Central memory CD4-positive, alpha-beta T cell (primary cell): ENCODE measurements around the gene EIF2B2.

Experiments used
- DNase-seq: peaks from one replicate; pipeline ENCODE4 v3.0.0; 2022

The EIF2B2 gene

GRCh38 chr14:75046275-75046674 is 43.6 kb downstream of the EIF2B2 start:
- DNase-seq, result no peak

GRCh38 chr14:75046899-75047298 is 44.2 kb downstream of the EIF2B2 start:
- no peak for DNase-seq

- DNase-seq, result no peak
Measured at GRCh38 chr14:75047506-75047905, 44.8 kb downstream of the EIF2B2 start.

- DNase-seq, result no peak
Measured at GRCh38 chr14:75048101-75048500, 45.4 kb downstream of the EIF2B2 start.

- DNase-seq, result no peak
Measured at GRCh38 chr14:75049136-75049535, 46.4 kb downstream of the EIF2B2 start.

- no peak for DNase-seq
Measured at GRCh38 chr14:75049731-75050201, 47.0 kb downstream of the EIF2B2 start.

DNA sequence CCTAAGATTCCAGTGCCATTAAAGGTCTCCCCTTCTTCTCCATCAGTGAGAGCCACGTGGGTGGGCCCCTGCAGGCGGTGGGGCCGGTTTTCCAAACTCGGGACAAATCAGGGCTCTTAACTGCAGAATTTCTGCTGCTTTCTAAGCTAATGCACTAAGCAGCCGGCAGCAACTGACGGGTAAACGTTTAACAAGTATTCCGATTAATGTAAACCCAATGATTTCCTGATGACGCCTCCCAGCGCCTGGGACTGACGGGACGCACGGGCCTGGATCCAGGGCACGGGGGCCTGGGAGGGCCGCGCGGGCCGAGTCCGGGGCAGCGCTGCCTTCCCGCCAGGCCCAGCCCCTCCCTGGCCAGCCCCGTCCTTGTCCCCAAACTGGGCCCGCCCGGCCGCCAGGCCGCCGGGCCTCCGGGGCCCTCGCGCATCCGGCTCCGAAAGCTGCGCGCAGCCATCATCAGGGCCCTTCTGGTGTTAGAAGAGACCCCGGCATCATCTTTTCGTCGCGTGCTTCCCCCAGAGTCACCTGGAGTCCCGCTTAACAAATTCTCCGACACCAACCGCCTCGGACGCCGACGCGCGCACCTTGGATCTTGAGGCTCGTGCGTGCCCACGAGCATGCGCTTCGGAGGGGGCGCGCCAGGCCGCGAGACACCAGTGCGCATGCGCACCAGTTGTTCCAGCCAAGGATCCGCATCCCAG is 48.3 kb downstream of the EIF2B2 start, which contains the start of gene MLH3:
Gene MLH3, minus strand, starts transcription at position 616 of the 704 bp plus-strand sequence. CDS start 1,812 bp downstream, outside the sequence.
- peak; percentile 78 for DNase-seq

- DNase-seq, result no peak
Measured at GRCh38 chr14:75051556-75051899, 48.8 kb downstream of the EIF2B2 start.

DNA sequence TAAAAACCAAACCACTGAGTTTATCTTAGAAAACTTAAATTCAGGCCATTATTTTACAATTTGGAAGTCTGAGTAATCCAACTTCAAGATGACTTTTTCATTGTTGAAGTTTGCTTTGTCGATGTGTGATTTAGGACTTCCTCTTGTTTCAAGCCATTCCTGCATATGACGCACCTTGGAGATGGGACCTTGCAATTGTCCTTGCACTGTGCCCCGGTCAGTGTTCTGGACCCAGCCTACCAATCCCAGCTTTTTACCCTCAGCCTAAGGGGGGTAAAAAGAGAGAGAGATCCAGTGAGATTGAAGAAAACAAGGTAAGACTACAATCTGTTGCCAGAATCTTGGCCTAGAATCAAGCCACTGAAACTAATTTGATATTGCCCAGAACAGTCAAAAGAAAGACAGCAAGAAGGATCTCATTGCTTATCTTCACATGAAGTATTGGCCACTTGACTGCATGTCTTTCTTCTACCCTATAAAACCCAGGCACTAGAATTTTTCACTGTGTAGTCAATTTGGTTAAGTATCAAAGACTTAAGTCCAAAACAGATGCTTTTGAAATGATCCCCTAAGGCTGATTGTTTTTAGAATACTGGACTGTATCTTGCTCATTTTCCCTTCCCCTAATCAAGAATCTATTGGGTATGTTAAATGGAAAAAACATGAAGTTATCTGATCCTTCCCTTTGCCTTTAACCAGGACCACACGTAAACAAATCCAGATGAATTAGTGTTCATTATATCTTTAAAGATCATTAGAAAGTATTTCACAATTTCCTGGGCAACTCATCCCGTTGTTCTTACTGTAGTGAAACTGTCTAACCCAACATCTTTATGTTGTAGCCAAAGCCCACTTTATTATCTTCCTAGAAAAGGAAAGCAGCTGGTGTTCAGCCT is 50.9 kb downstream of the EIF2B2 start:
- DNase-seq, result no peak

- no peak for DNase-seq
Measured at GRCh38 chr14:75054421-75054820, 51.7 kb downstream of the EIF2B2 start.

DNA sequence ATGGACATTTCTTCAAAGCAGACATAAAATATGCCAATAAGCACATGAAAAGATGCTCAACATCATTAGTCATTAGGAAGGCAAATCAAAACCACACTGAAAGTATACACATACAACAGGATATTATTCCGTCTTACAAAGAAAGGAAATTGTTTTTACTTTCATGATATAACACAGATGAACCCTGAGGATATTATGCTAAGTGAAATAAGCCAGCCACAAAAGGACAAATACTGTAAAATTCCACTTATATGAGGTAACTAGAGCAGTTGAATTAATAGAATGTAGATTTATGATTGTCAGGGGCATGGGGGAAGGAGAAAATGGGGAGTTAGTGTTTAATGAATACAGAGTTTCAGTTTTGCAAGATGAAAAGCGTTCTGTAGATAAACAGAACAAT is 56.9 kb downstream of the EIF2B2 start:
- no peak for DNase-seq

- DNase-seq, result no peak
Measured at GRCh38 chr14:75060420-75060819, 57.7 kb downstream of the EIF2B2 start.
